ENCODE data around the gene ADI1.

ADI1 gene

GRCh38 chr2:3480352-3481010 lies 38.9 kb downstream of the ADI1 start:
- no peak for DNase-seq (ENCODE audit: low read depth in 3 of 3)

DNA sequence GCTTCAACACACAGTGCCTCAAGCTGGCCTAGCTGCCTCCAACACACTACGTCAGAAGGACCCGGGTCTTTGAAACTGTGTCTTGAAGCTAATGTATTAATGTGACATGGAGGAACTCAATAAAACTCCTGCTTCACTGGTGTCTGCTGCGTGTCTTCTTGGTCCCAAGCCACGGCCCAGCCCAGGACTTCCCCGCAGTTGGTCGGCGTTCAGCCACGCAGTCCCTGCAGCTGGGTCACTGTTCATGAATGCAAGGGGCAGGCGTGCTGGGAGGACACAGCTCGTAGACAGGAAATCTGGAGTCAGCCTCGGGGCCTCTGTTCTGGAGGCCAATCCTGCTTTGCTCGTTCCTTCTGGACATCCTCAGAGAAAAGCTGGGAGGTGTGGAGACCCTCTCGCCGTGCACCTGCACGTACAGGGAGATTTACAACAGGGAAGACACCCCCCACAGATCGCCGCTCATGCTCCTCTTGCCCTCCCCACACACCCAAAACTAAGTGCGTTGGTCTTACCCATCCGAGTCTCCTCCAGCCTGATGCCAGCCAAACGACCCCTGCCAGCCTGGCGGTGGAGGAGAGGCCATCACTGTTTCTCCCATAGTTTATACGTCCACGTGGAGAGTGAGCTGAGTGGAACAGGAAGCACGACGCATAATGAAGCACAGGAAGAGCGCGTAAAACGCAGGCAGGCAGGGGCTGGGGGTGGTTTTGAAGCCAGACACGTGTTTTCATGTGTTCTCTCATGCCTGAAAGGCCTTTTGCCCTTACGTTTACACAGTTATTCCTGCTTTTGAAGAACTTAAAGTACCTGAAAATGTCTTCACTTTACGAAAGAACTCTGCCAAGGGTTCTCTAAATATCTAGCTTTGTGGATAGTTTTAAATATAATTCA lies 39.7 kb downstream of the ADI1 start:
- DNase-seq (ENCODE audit: low read depth in 3 of 3) = no peak

GRCh38 chr2:3478846-3479385 lies 40.4 kb downstream of the ADI1 start:
- no peak for DNase-seq (ENCODE audit: low read depth in 3 of 3)

GRCh38 chr2:3476985-3477327 lies 42.4 kb downstream of the ADI1 start:
- DNase-seq (ENCODE audit: low read depth in 3 of 3) = no peak

DNA sequence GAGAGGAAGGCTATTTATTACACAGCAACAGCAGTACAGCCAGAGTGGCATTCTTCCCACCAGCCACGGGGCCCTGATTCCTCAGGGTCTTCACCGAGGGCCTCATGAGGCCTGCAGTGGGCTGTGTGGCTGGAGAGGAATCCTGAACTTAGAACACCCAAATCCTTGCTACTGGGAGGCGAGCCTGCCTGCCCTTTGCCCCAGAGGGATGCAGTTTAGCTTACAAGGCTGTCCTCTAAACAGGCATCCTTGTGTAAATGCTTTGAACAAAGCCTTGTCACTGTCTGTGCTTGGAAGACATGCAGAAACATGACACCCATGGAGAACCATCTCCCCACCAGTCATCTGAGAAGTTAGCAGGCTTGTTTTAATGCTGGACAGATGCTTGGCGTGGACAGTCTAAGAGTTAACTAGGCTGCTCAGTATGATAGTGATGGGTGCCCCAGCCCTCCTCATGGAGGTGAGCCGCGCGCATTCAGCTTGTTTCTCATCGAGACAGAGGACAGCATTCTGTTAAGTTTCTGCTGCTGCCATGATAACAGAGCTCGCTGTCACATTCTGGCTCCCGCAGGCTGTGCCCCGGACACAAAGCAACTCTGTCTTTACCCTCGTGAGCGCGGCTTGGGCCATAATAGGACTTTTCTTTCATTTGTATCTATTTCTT lies 42.9 kb downstream of the ADI1 start:
- DNase-seq (ENCODE audit: low read depth in 3 of 3) = no peak

GRCh38 chr2:3475771-3476170 lies 43.6 kb downstream of the ADI1 start:
- no peak for DNase-seq (ENCODE audit: low read depth in 3 of 3)

- DNase-seq (ENCODE audit: low read depth in 3 of 3) = no peak
Observed at GRCh38 chr2:3472966-3473365, 46.4 kb downstream of the ADI1 start.

DNA sequence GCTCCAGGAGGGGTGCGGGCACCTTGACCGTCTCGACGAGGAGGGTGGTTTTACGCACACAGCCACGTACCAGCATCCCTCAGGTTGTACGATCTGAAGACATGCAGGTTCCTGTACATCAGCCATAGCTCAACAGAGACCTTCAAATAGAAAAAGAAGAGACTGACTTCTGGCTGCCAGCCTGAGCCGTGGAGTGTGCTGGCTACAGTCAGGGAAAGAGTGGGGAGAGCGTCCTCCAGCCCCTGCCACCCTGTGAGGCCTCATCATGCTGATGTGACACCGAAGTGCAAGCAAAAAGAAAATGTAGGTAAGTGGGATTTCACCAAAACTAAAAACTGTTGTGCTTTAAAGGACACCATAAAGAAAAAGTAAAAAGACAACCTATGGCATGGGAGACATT lies 47.0 kb downstream of the ADI1 start:
- DNase-seq (ENCODE audit: low read depth in 3 of 3) = no peak

GRCh38 chr2:3470856-3471737 lies 48.2 kb downstream of the ADI1 start:
- no peak for DNase-seq (ENCODE audit: low read depth in 3 of 3)

- DNase-seq (ENCODE audit: low read depth in 3 of 3) = no peak
Observed at GRCh38 chr2:3470166-3470651, 49.1 kb downstream of the ADI1 start.

DNA sequence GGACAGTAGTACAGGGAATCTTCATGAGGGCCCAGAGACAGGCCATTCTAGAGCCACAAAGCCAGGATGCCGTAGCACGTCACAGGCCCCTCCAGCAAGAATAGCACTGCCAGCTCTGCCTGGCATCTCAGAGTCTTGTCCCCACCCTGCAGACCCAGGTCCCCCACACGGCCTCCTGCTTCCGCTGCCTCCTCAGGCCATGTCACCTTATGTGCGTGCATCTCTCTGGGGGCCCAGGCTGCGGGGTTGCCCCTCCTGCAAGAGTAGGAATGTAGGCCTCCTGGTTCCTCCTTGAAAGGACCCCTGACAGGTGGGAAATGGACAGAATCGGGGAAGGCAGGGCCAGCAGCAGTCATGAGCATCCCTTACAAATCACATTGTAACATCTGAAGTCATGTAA lies 49.8 kb downstream of the ADI1 start:
- DNase-seq (ENCODE audit: low read depth in 3 of 3) = no peak

DNA sequence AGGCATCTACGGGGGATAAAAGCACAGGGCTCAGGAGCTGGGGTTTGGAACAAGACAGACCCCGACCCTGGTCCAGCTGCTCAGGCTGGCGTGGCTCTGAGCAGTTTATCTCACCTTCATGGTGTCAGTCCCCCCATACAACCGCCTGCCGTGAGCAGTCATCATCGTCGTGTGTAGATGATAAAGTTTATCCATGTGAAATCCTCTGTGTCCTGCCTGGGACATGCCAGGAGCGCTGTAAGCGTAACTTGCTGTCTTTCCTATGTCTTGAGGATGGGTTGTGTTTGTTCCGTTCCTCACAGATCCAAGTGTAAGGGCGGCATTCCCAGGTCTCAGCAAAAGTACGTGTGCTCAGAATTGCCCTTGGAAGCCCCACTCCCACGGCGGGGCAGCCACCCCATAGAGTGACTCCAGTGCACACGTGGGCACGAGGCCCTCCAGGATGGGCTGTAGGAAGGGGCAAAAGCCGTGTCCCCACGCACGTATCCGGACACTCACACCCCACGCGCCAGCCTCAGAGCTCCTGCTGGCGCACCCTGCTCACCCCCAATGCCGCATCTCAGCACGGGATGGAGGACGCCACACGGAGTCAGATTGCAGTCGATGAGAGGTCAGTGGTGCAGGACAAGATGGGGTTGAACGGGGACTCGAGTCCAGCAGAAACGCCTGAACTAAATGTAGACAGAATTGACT lies 50.9 kb downstream of the ADI1 start:
- no peak for DNase-seq (ENCODE audit: low read depth in 3 of 3)

GRCh38 chr2:3467654-3468053 lies 51.7 kb downstream of the ADI1 start:
- DNase-seq (ENCODE audit: low read depth in 3 of 3) = no peak

- DNase-seq (ENCODE audit: low read depth in 3 of 3) = no peak
Observed at GRCh38 chr2:3466966-3467365, 52.4 kb downstream of the ADI1 start.

DNA sequence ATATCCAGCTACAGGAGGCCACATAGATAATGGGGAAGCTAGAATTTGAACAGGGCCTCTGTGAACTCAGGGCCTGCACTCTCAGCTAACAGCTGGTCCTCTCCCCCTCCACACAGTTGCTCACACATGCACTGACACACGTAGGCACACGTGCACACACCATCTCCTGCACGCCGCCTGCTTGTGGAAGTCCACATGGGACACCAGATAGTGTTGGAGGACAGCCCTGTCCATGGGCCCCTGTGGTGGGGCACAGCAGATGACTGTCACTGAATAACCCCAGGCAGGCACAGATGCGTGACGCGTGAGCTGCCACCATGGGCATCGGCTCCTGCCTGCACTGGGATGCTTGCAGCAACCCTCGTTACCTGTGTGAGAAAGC lies 52.9 kb downstream of the ADI1 start:
- DNase-seq (ENCODE audit: low read depth in 3 of 3) = no peak

GRCh38 chr2:3465844-3466481 lies 53.4 kb downstream of the ADI1 start:
- DNase-seq (ENCODE audit: low read depth in 3 of 3) = no peak

DNA sequence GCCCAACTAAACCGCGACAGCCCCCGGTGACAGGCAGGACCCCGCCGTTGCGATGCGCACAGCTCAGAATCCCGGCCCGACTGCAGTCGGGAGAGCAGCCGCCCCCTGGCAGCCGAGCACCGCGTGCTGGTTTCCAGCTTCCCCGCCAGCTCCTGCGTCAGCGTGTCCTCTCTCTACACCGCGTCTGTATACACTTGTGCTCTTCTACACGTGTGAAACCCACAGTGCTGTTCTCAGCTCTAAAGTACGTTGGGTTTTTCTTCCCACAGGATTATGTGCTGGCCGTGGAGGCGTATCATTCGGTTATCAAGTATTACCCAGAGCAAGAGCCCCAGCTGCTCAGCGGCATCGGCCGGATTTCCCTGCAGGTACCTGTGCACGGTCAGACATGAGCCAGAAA lies 54.0 kb downstream of the ADI1 start:
- no peak for DNase-seq (ENCODE audit: low read depth in 3 of 3)

- DNase-seq (ENCODE audit: low read depth in 3 of 3) = no peak
Observed at GRCh38 chr2:3464401-3465005, 54.8 kb downstream of the ADI1 start.

DNA sequence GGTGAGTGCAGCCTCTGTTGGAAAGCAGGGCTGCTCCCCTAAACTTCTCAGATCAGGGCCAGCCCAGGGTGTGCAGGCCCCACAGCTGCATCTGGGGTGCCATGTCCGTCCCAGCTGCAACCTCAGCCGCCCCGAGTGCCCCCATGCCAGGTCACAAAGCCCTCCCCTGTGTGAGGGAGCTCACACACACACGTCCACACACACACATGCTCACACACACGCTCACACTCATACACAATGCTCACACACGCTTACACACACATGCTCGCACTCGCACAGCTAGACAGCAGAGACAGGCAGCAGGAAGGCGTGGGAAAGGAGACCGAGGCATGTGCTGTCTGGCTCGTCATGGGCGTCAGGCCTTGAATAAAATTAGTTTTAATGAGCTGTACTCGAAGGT lies 55.4 kb downstream of the ADI1 start:
- no peak for DNase-seq (ENCODE audit: low read depth in 3 of 3)
